Measurements from ENCODE around the gene UHRF1.

UHRF1 gene

DNA sequence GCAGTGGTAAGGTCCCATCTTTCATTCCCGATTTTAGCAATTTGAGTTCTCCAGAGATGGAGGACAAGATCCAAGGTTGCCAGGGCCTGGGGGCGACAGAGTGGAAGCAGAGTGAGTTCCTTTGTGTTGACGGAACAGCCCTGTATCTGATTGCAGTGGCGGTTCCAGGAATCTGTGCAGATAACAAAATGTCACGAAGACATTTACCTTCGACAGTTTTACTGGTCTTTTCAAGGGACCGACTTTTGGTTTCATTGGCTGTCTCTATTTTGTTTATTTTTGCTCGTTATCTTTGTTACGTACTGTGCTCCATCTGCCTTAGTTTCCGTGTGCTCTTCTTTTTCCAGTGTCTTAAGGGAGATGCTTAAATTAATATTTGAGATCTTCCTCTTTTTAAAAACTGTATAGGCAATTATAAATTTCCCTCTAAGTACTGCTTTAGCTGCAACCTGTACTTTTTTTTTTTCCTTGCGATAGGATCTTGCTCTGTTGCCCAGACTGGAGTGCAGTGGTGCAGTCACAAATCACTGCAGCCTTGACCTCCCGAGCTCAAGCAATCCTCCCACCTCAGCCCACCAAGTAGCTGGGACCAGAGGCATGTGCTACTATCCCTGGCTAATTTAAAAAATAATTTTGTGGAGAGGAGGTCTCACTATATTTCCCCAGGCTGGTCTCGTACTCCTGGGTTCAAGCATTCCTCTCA, 82.8 kb downstream of the UHRF1 start:
- 87% methylated on average over 13 of the region's 13 CpGs for whole genome bisulfite sequencing
- no peak overlapping the region for H3K27ac ChIP-seq (ENCODE audit: low read depth, low read length)
- H3K27me3 ChIP-seq (ENCODE audit: insufficient read depth, low read length) = no peaks in the 10 kb centered on the region

DNA sequence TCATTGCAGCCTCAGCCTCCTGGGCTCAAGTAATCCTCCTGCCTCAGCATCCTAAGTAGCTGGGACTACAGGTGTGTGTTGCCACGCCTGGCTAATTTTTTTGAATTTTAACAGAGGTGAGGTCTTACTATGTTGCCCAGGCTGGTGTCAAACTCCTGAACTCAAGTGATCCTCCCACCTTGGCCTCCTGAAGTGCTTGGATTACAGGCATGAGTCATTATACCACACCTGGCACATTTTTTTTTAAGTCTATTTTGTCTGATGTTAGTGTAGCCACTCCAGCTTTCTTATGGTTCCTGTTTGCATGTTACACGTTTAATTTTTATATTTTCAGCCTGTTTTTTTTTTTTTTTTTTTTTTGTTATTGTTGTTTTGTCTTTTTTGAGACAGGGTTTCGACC, 84.4 kb downstream of the UHRF1 start:
- Histone ChIP-seq H3K9me3 (ENCODE audit: insufficient read depth, low read depth, low read length) (no peaks in the 10 kb centered on the region), H3K36me3 (ENCODE audit: insufficient read depth, low read length) (no peaks in the 10 kb centered on the region), H3K27ac (ENCODE audit: low read depth, low read length) (no peak overlapping the region), H3K9ac (ENCODE audit: low read depth, low read length) (no peak overlapping the region), H3K27me3 (ENCODE audit: insufficient read depth, low read length) (no peaks in the 10 kb centered on the region), H3K4me3 (ENCODE audit: low read length) (no peak overlapping the region), H3K4me1 (ENCODE audit: insufficient read depth, low read length) (no peaks in the 10 kb centered on the region)
- WGBS = 93% methylated on average over 3 of the region's 3 CpGs

More for the DNA sequence above, 82.8 kb downstream of the UHRF1 start:
- Histone ChIP-seq H3K9me3 (ENCODE audit: insufficient read depth, low read depth, low read length) (no peaks in the 10 kb centered on the region), H3K4me1 (ENCODE audit: insufficient read depth, low read length) (0 out of 2 replicates have a peak, but pooled peaks cover 5% of the 10 kb centered on the region), H3K36me3 (ENCODE audit: insufficient read depth, low read length) (no peaks in the 10 kb centered on the region), H3K4me3 (ENCODE audit: low read length) (no peak overlapping the region), H3K9ac (ENCODE audit: low read depth, low read length) (no peak overlapping the region)

DNA sequence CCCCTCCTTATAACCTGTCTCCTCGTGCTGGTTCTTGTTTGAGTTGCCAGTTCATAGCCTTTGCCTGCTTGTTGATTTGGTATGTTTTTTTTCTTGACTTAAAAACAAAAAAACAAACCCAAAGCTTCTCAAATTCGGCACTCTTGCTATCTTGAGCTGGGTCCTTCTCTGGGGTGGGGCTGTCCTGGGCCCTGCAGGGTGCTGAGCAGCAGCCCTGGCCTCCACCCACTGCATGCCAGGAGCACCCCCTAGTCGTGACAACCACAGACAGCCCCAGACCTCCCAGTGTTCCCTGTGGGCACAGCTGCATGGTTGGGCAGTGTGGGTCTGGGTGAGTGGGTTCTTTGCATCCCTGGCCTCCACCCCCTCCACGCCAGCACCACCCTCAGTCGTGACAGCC, 87.4 kb downstream of the UHRF1 start:
- Histone ChIP-seq H3K4me1 (ENCODE audit: insufficient read depth, low read length) (no peaks in the 10 kb centered on the region), H3K36me3 (ENCODE audit: insufficient read depth, low read length) (no peaks in the 10 kb centered on the region), H3K27ac (ENCODE audit: low read depth, low read length) (no peak overlapping the region), H3K9ac (ENCODE audit: low read depth, low read length) (no peak overlapping the region), H3K9me3 (ENCODE audit: insufficient read depth, low read depth, low read length) (no peaks in the 10 kb centered on the region), H3K4me3 (ENCODE audit: low read length) (no peak overlapping the region), H3K27me3 (ENCODE audit: insufficient read depth, low read length) (no peaks in the 10 kb centered on the region)
- WGBS = 88% methylated on average over 5 of the region's 5 CpGs

DNA sequence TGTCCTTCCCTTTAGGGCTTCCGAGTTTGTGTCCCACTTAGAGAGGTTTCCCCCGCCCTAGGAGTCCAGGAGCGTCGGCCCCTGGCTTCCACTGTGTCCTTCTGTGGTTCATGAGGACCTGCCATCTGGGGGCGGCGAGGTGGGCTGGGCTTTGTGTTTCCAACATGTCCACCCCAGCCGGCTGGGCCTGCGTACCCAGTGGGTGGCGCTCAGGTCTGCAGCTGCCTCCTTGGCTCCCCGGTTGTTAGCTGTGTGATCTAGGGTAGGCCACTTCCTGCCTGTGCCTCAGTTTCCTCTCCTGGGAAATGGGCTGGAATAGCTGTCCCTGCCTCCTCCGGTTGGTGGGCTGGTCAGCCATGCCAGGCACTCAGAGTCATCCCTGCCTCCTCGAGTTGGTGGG, 88.0 kb downstream of the UHRF1 start:
- H3K9ac ChIP-seq (ENCODE audit: low read depth, low read length) = no peak overlapping the region
- H3K4me3 ChIP-seq (ENCODE audit: low read length) = no peak overlapping the region
- no peaks in the 10 kb centered on the region for H3K4me1 ChIP-seq (ENCODE audit: insufficient read depth, low read length)
- H3K27me3 ChIP-seq (ENCODE audit: insufficient read depth, low read length) = no peaks in the 10 kb centered on the region
- H3K36me3 ChIP-seq (ENCODE audit: insufficient read depth, low read length) = no peaks in the 10 kb centered on the region
- 92% methylated on average over 12 of the region's 12 CpGs for WGBS
- H3K9me3 ChIP-seq (ENCODE audit: insufficient read depth, low read depth, low read length) = no peaks in the 10 kb centered on the region
- H3K27ac ChIP-seq (ENCODE audit: low read depth, low read length) = no peak overlapping the region

DNA sequence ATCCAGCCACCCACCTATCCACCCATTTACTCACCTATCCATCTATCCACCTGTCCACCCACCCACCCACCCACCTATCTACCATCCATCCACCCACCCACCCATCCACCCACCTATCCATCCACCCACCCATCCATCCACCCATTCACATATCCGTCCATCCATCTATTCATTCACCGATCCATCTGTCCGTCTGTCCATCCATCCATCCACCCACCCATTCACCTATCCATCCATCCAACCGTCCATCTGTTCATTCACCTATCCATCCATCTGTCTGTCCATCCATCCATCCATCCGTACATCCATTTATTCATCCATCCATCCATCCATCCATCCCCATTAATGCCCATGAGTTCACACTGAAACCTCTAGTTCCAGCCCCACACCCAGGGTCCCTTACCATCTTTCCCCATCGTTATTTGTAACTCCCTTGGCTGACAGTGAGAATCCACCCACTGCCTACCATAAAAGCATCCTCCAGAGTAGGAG, 90.9 kb downstream of the UHRF1 start:
- no peak overlapping the region for H3K9ac ChIP-seq (ENCODE audit: low read depth, low read length)
- H3K27ac ChIP-seq (ENCODE audit: low read depth, low read length) = no peak overlapping the region
- H3K4me3 ChIP-seq (ENCODE audit: low read length) = no peak overlapping the region
- 91% methylated on average over 6 of the region's 6 CpGs for WGBS
- H3K36me3 ChIP-seq (ENCODE audit: insufficient read depth, low read length) = no peaks in the 10 kb centered on the region
- H3K9me3 ChIP-seq (ENCODE audit: insufficient read depth, low read depth, low read length) = no peaks in the 10 kb centered on the region
- H3K4me1 ChIP-seq (ENCODE audit: insufficient read depth, low read length) = no peaks in the 10 kb centered on the region
- no peaks in the 10 kb centered on the region for H3K27me3 ChIP-seq (ENCODE audit: insufficient read depth, low read length)

DNA sequence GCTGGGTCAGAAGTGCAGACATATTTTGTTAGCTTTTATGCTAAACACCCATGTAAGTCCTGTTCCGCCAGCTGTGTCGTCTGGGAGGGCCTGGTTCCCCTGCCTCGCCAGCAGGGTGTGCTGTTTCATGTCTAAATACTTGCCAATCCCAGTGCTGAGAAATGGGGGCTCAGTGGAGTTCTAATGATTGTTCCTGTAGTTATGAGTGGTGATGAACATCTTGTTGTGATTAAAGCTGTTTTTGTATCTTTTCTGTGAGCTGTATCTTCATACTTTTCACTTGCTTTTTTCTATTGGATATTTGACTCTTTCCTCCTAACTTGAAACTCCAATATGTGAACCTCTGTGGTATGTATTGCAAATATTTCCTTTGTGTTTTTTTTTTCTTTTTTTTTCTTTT, 92.3 kb downstream of the UHRF1 start:
- no peaks in the 10 kb centered on the region for H3K27me3 ChIP-seq (ENCODE audit: insufficient read depth, low read length)
- H3K9ac ChIP-seq (ENCODE audit: low read depth, low read length) = no peak overlapping the region
- H3K36me3 ChIP-seq (ENCODE audit: insufficient read depth, low read length) = no peaks in the 10 kb centered on the region
- no peak overlapping the region for H3K27ac ChIP-seq (ENCODE audit: low read depth, low read length)
- H3K4me1 ChIP-seq (ENCODE audit: insufficient read depth, low read length) = no peaks in the 10 kb centered on the region
- H3K4me3 ChIP-seq (ENCODE audit: low read length) = no peak overlapping the region
- H3K9me3 ChIP-seq (ENCODE audit: insufficient read depth, low read depth, low read length) = no peaks in the 10 kb centered on the region
- 51% methylated on average over 3 of the region's 3 CpGs for WGBS

DNA sequence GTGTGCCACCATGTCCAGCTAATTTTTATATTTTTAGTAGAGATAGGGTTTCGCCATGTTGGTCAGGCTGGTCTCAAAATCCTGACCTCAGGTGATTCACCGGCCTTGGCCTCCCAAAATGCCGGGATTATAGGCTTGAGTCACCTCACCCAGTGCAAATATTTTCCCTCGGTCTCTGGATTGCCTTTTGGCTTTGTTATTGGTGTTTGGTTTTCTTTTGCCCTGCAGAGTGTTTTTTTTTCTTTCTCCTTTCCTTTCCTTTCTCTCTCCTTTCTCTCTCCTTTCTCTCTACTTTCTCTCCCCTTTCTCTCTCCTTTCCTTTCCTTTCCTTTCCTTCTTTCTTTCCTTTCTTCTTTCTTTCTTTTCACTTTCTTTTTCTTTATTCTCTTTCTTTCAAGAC, 92.8 kb downstream of the UHRF1 start:
- no peak overlapping the region for H3K27ac ChIP-seq (ENCODE audit: low read depth, low read length)
- 88% methylated on average over 3 of the region's 4 CpGs for WGBS

DNA sequence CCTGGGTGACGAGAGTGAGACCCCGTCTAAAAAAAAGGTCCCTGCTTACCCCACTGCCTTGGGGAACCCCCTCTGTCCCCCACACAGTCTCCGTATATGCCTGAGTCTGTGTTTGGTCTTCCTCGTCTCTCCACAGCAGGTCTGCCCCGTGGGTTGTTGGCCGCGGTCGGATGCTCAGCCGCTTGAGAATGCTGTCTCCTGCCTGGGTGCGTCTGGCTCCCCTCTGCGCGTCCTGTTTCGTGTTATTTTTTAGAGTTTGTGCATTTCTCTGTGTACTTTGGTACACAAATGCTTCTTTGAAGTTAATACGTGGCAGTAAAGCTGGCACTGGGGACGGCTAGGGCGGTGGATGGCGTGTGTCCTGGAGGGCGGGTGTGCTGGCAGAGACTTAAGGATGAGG, 94.5 kb downstream of the UHRF1 start:
- 95% methylated on average over 18 of the region's 18 CpGs for WGBS
- Histone ChIP-seq H3K27me3 (ENCODE audit: insufficient read depth, low read length) (no peaks in the 10 kb centered on the region), H3K27ac (ENCODE audit: low read depth, low read length) (no peak overlapping the region), H3K4me1 (ENCODE audit: insufficient read depth, low read length) (no peaks in the 10 kb centered on the region), H3K9me3 (ENCODE audit: insufficient read depth, low read depth, low read length) (0 out of 2 replicates have a peak, but pooled peaks cover 4% of the 10 kb centered on the region), H3K36me3 (ENCODE audit: insufficient read depth, low read length) (no peaks in the 10 kb centered on the region), H3K9ac (ENCODE audit: low read depth, low read length) (no peak overlapping the region), H3K4me3 (ENCODE audit: low read length) (no peak overlapping the region)

More for the DNA sequence above, 92.8 kb downstream of the UHRF1 start:
- no peaks in the 10 kb centered on the region for H3K9me3 ChIP-seq (ENCODE audit: insufficient read depth, low read depth, low read length)
- no peak overlapping the region for H3K9ac ChIP-seq (ENCODE audit: low read depth, low read length)
- H3K27me3 ChIP-seq (ENCODE audit: insufficient read depth, low read length) = no peaks in the 10 kb centered on the region
- H3K4me1 ChIP-seq (ENCODE audit: insufficient read depth, low read length) = no peaks in the 10 kb centered on the region
- H3K36me3 ChIP-seq (ENCODE audit: insufficient read depth, low read length) = no peaks in the 10 kb centered on the region
- no peak overlapping the region for H3K4me3 ChIP-seq (ENCODE audit: low read length)

DNA sequence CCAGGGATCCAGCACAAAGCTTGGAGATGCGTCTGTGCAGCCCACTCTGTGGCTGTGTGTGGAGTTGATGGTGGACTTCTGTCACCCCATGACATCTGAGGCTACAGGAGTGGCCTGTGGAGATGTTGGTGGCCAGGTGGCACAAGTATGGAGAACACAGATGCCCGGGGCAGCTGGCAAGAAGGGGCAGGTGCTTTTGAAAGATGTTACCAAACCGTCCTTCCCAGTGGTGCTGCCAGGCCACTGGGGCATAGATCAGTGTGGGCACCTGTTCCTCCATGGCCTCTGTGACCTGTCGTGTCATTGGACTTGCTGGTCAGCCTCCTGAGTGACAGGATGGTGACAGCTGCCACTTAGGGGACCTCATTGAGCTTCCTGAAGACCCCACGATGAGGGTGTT, 95.8 kb downstream of the UHRF1 start:
- H3K9ac ChIP-seq (ENCODE audit: low read depth, low read length) = no peak overlapping the region
- no peaks in the 10 kb centered on the region for H3K36me3 ChIP-seq (ENCODE audit: insufficient read depth, low read length)
- H3K27me3 ChIP-seq (ENCODE audit: insufficient read depth, low read length) = no peaks in the 10 kb centered on the region
- H3K9me3 ChIP-seq (ENCODE audit: insufficient read depth, low read depth, low read length) = 0 out of 2 replicates have a peak, but pooled peaks cover 4% of the 10 kb centered on the region
- no peaks in the 10 kb centered on the region for H3K4me1 ChIP-seq (ENCODE audit: insufficient read depth, low read length)
- no peak overlapping the region for H3K27ac ChIP-seq (ENCODE audit: low read depth, low read length)
- H3K4me3 ChIP-seq (ENCODE audit: low read length) = no peak overlapping the region
- 93% methylated on average over 5 of the region's 5 CpGs for WGBS

DNA sequence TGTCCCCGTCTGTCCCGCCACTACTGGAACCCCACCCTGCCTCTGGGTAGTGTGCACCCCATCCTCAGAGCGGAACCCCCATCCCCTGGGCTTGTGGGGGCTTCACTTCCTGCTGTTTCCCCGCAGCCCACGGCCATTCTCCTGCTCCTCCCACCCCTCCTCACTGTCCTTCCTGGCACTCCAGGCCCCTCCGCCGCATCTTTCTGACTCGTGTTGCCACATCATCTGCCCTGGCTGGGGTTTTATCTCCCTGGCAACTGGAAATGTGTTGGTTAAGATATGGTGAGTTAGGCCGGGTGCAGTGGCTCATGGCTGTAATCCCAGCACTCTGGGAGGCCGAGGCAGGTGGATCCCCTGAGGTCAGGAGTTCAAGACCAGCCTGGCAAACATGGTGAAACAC, 96.9 kb downstream of the UHRF1 start:
- 84% methylated on average over 9 of the region's 10 CpGs for WGBS
- Histone ChIP-seq H3K4me3 (ENCODE audit: low read length) (no peak overlapping the region), H3K4me1 (ENCODE audit: insufficient read depth, low read length) (no peaks in the 10 kb centered on the region), H3K36me3 (ENCODE audit: insufficient read depth, low read length) (no peaks in the 10 kb centered on the region), H3K27me3 (ENCODE audit: insufficient read depth, low read length) (no peaks in the 10 kb centered on the region), H3K27ac (ENCODE audit: low read depth, low read length) (no peak overlapping the region), H3K9ac (ENCODE audit: low read depth, low read length) (no peak overlapping the region), H3K9me3 (ENCODE audit: insufficient read depth, low read depth, low read length) (0 out of 2 replicates have a peak, but pooled peaks cover 4% of the 10 kb centered on the region)

DNA sequence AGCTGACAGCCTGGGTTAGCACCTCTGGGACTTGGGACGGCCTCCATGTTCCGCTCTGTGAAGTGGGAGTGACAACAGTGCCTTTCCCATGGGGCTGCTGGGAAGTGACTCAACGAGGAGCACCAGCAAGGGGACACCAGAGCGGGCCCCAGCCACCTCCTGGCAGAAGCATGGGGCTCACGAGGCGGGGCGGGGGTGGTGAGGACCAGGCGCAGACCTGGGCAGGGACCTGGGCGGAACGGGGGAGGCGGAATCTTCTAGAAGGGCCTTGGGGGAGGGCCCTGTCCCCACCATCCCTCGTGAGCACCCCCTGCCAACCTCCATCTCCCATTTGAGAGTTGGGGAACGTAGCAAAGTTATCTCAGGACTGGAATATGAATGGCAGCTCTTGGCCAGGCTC, 97.5 kb downstream of the UHRF1 start:
- H3K4me3 ChIP-seq (ENCODE audit: low read length) = no peak overlapping the region
- H3K4me1 ChIP-seq (ENCODE audit: insufficient read depth, low read length) = no peaks in the 10 kb centered on the region
- no peaks in the 10 kb centered on the region for H3K36me3 ChIP-seq (ENCODE audit: insufficient read depth, low read length)
- H3K27ac ChIP-seq (ENCODE audit: low read depth, low read length) = no peak overlapping the region
- WGBS = 92% methylated on average over 13 of the region's 13 CpGs
- 0 out of 2 replicates have a peak, but pooled peaks cover 4% of the 10 kb centered on the region for H3K9me3 ChIP-seq (ENCODE audit: insufficient read depth, low read depth, low read length)
- H3K27me3 ChIP-seq (ENCODE audit: insufficient read depth, low read length) = no peaks in the 10 kb centered on the region
- H3K9ac ChIP-seq (ENCODE audit: low read depth, low read length) = no peak overlapping the region

All from HUES64 (cell line).